ENCODE results near the gene THAP6. TPM values are rescaled to one million over a fixed set of nuclear protein-coding genes. Genes with fewer than 3 reads are reported as not detected.
"Not testable (repeated sequence)": the region's sequence is repeated elsewhere in the genome, so short reads cannot be mapped to it uniquely, and the experiment has no call there.

THAP6 gene
- total and polyA plus RNA-seq, 2 donors (not counting 3 experiments of a cell fraction or from before 2014, with no cell fraction given) = 2.1 to 6.8 TPM

DNA sequence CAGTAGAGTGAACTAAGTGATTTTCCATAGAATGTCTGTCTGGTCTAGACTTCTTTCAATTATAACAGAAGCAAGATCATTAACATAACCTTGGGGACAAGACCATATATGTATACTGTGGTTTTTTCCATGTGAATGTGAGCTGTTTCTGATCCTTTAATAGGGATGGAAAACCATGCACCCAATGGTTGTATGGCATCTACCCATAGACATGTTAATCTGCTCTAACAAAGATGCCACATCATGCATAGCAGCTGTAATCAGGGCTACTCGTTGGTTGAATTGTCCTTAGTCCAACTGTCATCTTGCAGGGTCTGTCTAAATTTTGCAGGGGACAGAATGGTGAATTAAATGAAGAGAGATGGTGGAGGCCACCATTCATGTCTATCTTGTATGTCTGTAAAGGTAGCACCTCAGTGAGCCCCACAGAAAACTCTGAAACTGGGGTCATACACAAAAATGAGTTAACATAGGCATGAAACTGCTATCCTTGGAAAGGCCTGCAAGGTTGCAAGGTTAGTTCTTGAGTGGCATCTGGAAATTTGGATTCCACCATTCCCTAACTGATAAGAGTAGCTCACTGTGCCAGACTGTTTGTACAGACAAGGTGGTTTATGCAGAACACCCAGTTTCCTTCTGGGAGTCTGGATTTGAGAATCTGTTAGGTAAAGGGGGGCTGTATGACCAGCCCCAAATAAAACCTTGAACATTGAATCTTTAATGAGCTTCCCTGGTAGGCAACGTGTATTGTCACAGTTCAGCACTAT, 16.5 kb downstream of the THAP6 start:
- Histone ChIP-seq H3K79me2 (ENCODE audit: control insufficient read depth, insufficient read depth, low read length) (no peaks in the 10 kb centered on the region), H3K36me3 (ENCODE audit: control insufficient read depth in 2 of 2, extremely low read depth in 1 of 2, insufficient read depth in 2 of 2, low read length in 2 of 2) (peaks cover 0 to 3% of the 10 kb centered on the region in 2 experiments), H3K4me2 (ENCODE audit: insufficient read depth, low read length) (no peak overlapping the region), H3K9me3 (replicated peaks; ENCODE audit: control insufficient read depth, insufficient read depth, low read length) (no peaks in the 10 kb centered on the region), H3K9me1 (replicated peaks; ENCODE audit: control insufficient read depth, extremely low read depth, insufficient read depth, low read length) (no peaks in the 10 kb centered on the region), H3K4me3 (replicated peaks in 1 of 3; ENCODE audit: insufficient read depth in 1 of 3, low read depth in 1 of 3, low read length in 3 of 3) (no peak overlapping the region), H2AFZ (ENCODE audit: low read depth, low read length) (no peak overlapping the region), H3K4me1 (ENCODE audit: control insufficient read depth, extremely low read depth, insufficient read depth, low read length) (no peaks in the 10 kb centered on the region), H3K9ac (replicated peaks; ENCODE audit: extremely low read depth, insufficient read depth, low read length) (no peak overlapping the region), H3K27ac (ENCODE audit: insufficient read depth, low read depth, low read length) (no peak overlapping the region), H3K27me3 (ENCODE audit: control insufficient read depth in 2 of 2, insufficient read depth in 2 of 2, low read length in 2 of 2) (no peaks in the 10 kb centered on the region), H4K20me1 (replicated peaks; ENCODE audit: control insufficient read depth, extremely low read depth, insufficient read depth, low read length) (no peaks in the 10 kb centered on the region)
- no peak for DNase-seq (ENCODE audit: low read depth, low spot score)
- TF ChIP-seq GATA2 (IDR thresholded peaks at IDR 0.05; ENCODE audit: insufficient read depth, insufficient read length, low read depth, low read length) (no peak), EZH2 (IDR thresholded peaks at IDR 0.05; ENCODE audit: borderline replicate concordance, low read depth, low read length, severe bottlenecking) (no peak), POLR2AphosphoS5 (IDR thresholded peaks at IDR 0.05; ENCODE audit: insufficient read depth, low read depth, low read length) (no peak), MYC (IDR thresholded peaks at IDR 0.05; ENCODE audit: low read depth, low read length) (no peak), FOS (IDR thresholded peaks at IDR 0.05; ENCODE audit: borderline replicate concordance, insufficient read depth, low read length) (no peak), JUN (IDR thresholded peaks at IDR 0.05; ENCODE audit: borderline replicate concordance, insufficient read depth, insufficient read length, low read depth) (no peak), POLR2A (IDR thresholded peaks at IDR 0.05; ENCODE audit: low read depth, low read length) (no peak)
- TF ChIP-seq, protein P1, sequence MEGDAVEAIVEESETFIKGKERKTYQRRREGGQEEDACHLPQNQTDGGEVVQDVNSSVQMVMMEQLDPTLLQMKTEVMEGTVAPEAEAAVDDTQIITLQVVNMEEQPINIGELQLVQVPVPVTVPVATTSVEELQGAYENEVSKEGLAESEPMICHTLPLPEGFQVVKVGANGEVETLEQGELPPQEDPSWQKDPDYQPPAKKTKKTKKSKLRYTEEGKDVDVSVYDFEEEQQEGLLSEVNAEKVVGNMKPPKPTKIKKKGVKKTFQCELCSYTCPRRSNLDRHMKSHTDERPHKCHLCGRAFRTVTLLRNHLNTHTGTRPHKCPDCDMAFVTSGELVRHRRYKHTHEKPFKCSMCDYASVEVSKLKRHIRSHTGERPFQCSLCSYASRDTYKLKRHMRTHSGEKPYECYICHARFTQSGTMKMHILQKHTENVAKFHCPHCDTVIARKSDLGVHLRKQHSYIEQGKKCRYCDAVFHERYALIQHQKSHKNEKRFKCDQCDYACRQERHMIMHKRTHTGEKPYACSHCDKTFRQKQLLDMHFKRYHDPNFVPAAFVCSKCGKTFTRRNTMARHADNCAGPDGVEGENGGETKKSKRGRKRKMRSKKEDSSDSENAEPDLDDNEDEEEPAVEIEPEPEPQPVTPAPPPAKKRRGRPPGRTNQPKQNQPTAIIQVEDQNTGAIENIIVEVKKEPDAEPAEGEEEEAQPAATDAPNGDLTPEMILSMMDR (IDR thresholded peaks at IDR 0.05; ENCODE audit: extremely low read depth in 1 of 2, insufficient read depth in 1 of 2, low read depth in 1 of 2, low read length in 2 of 2) = no peak
- TF ChIP-seq, protein P2, sequence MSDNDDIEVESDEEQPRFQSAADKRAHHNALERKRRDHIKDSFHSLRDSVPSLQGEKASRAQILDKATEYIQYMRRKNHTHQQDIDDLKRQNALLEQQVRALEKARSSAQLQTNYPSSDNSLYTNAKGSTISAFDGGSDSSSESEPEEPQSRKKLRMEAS (IDR thresholded peaks at IDR 0.05; ENCODE audit: insufficient read depth, insufficient read length) = no peak
- FAIRE-seq = no peak
- no TSS peak for BruUV-seq (replicated peaks)
- dilution Hi-C loops (cut with MboI; ENCODE audit: extremely low pct_ligation_motif_present, low sequenced_read_pairs) = no loop called here
- intact Hi-C loops (cut with micrococcal nuclease) = no loop called here
- ChIA-PET POLR2A (interaction anchor here (0.5 kb wide), 1 partner anchor 81 kb away, joined by 4 read pairs; no protein-coding TSS in a partner anchor), CTCF (interaction anchor here (1.1 to 1.5 kb wide), 2 partner anchors 9 kb away, joined by 3 read pairs; no protein-coding TSS in a partner anchor)

DNA sequence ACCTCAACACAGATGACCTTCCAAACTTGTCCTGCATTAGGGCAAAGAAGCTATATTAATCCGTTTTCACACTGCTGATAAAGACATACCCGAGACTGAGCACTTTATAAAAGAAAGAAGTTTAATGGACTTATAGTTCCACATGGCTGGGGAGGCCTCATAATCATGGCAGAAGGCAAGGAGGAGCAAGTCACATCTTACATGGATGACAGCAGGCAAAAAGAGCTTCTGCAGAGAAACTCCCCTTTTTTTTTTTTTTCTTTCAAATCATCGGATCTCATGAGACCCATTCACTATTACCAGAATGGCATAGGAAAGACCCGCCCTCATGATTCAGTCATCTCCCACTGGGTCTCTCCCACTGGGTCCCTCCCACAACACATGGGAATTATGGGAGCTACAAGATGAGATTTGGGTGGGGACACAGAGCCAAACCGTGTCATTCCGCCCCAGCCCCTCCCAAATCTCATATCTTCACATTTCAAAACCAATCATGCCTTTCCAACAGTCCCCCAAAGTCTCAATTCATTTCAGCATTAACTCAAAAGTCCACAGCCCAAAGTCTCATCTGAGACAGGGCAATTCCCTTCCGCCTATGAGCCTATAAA, 17.4 kb downstream of the THAP6 start:
- H3K9ac ChIP-seq (replicated peaks; ENCODE audit: extremely low read depth, insufficient read depth, low read length); DNase-seq (ENCODE audit: low read depth, low spot score); H3K27me3 ChIP-seq (ENCODE audit: control insufficient read depth in 2 of 2, insufficient read depth in 2 of 2, low read length in 2 of 2); H3K4me3 ChIP-seq (replicated peaks in 1 of 3; ENCODE audit: insufficient read depth in 1 of 3, low read depth in 1 of 3, low read length in 3 of 3); H3K9me3 ChIP-seq (replicated peaks; ENCODE audit: control insufficient read depth, insufficient read depth, low read length); H2AFZ ChIP-seq (ENCODE audit: low read depth, low read length); H3K4me1 ChIP-seq (ENCODE audit: control insufficient read depth, extremely low read depth, insufficient read depth, low read length); FAIRE-seq; H4K20me1 ChIP-seq (replicated peaks; ENCODE audit: control insufficient read depth, extremely low read depth, insufficient read depth, low read length); H3K27ac ChIP-seq (ENCODE audit: insufficient read depth, low read depth, low read length); H3K9me1 ChIP-seq (replicated peaks; ENCODE audit: control insufficient read depth, extremely low read depth, insufficient read depth, low read length); dilution Hi-C loops (cut with MboI; ENCODE audit: extremely low pct_ligation_motif_present, low sequenced_read_pairs); H3K79me2 ChIP-seq (ENCODE audit: control insufficient read depth, insufficient read depth, low read length); H3K4me2 ChIP-seq (ENCODE audit: insufficient read depth, low read length); POLR2A ChIA-PET; BruUV-seq (replicated peaks); H3K36me3 ChIP-seq (ENCODE audit: control insufficient read depth in 2 of 2, extremely low read depth in 1 of 2, insufficient read depth in 2 of 2, low read length in 2 of 2); intact Hi-C loops (cut with micrococcal nuclease): not testable (repeated sequence)
- CTCF ChIA-PET = interaction anchor here (1.1 to 1.5 kb wide), 2 partner anchors 8 to 10 kb away, joined by 3 read pairs; no protein-coding TSS in a partner anchor

Data from endothelial cell of umbilical vein (primary cell).